Gastrocnemius medialis (tissue), 4 donors: ENCODE results near the gene NR6A1. TPM values are rescaled to one million over a fixed set of nuclear protein-coding genes. Genes with fewer than 3 reads are reported as not detected.

Source experiments
- ATAC-seq, 2 donors: fragments of 150-250 bp; one replicate each; pipeline ENCODE4 v1.9.1; 2016
- DNase-seq, 2 donors: peaks; one replicate each; pipeline ENCODE4 v3.0.0-alpha.2; 2019
- H3K27ac ChIP-seq, 4 donors: fragments of 200-600 bp; sonication (generic); 1 replicate in 1 of 4; 2 replicates in 3 of 4; pipeline ENCODE4 v1.5.1; 2016 to 2018; ENCODE audit warnings: mild to moderate bottlenecking in 2 of 4, moderate library complexity in 1 of 4
- H3K27me3 ChIP-seq, 3 donors: fragments of 200-600 bp; sonication (generic) in 2 of 3; 1 replicate in 1 of 3; 2 replicates in 2 of 3; pipeline versions ENCODE4 v1.5.1 to v1.6.0; 2016 to 2019; ENCODE audit warnings: mild to moderate bottlenecking in 1 of 3, moderate library complexity in 1 of 3
- H3K36me3 ChIP-seq, 2 donors: fragments of 200-600 bp; sonication (generic) in 1 of 2; one replicate each; pipeline ENCODE4 v1.5.1; 2017 to 2018
- H3K4me1 ChIP-seq, 2 donors: fragments of 200-600 bp; sonication (generic) in 1 of 2; one replicate each; pipeline ENCODE4 v1.5.1; 2016 to 2017; ENCODE audit warnings: mild to moderate bottlenecking in 2 of 2
- H3K4me3 ChIP-seq, 4 donors: fragments of 200-600 bp; sonication (generic) in 3 of 4; 1 replicate in 1 of 4; 2 replicates in 3 of 4; pipeline ENCODE4 v1.5.1; 2016 to 2019; ENCODE audit warnings: mild to moderate bottlenecking in 2 of 4
- H3K9me3 ChIP-seq, 3 donors: fragments of 200-600 bp; sonication (generic) in 2 of 3; 1 replicate in 1 of 3; 2 replicates in 2 of 3; pipeline ENCODE4 v1.5.1; 2016 to 2019
- CTCF ChIP-seq, 5 experiments: fragments of 450-650 bp in 3 of 5; fragments of 200-600 bp in 2 of 5; sonication (generic) in 2 of 5; IDR thresholded peaks in 4 of 5; conservative IDR thresholded peaks in 1 of 5; 1 replicate in 4 of 5; 2 replicates in 1 of 5; pipeline ENCODE4 v1.5.1; 2016 to 2019; ENCODE audit warnings: antibody characterized with exemption in 5 of 5, mild to moderate bottlenecking in 3 of 5, moderate library complexity in 3 of 5
- POLR2A ChIP-seq, 2 donors: fragments of 450-650 bp; IDR thresholded peaks; one replicate each; pipeline ENCODE4 v1.6.1; 2017; ENCODE audit warnings: antibody characterized with exemption in 2 of 2, mild to moderate bottlenecking in 2 of 2, moderate library complexity in 2 of 2
- in situ Hi-C, 4 donors: fragments of 200-750 bp; cut with MboI; loops; one replicate each; pipeline versions ENCODE4 v1.15.0 to v1.8.0; 2017; ENCODE audit warnings: low sequenced_read_pairs in 4 of 4
- intact Hi-C: fragments of 100-400 bp; cut with DNase I; formaldehyde crosslinking; loops from one replicate; pipeline ENCODE4 v1.15.1; 2023; ENCODE audit warnings: low total_unique reads
- total RNA-seq, 4 donors: library from RNA; depleted of rRNA; stranded (reverse); fragments of >200 nt; gene quantifications; one replicate each; pipeline versions ENCODE4 v1.1.0 to v1.2.3, GENCODE V29; 2016

The NR6A1 gene
- total RNA-seq, 4 donors from 2014 or later, result 0.58 to 5.6 (median 2.1) TPM

GRCh38 chr9:124720429-124721108 is 50.5 kb downstream of the NR6A1 start:
- H3K9me3 ChIP-seq, result no peaks in the 10 kb centered on the region
- no peaks in the 10 kb centered on the region for H3K36me3 ChIP-seq
- TF ChIP-seq CTCF (IDR thresholded peaks at IDR 0.05 in 4 of 5, conservative IDR thresholded peaks at IDR 0.05 in 1 of 5), result no peak
- TF ChIP-seq POLR2A (IDR thresholded peaks at IDR 0.05), result no peak
- H3K4me1 ChIP-seq, result peaks cover 9 to 14% of the 10 kb centered on the region in 2 donors
- in situ Hi-C loops (no loop called here), intact Hi-C loops (no loop called here)
- no peak overlapping the region for H3K4me3 ChIP-seq
- H3K27me3 ChIP-seq, result no peaks in the 10 kb centered on the region
- no peak for DNase-seq
- ATAC-seq, result no peak
- H3K27ac ChIP-seq, result no peak overlapping the region

GRCh38 chr9:124718928-124719327 is 52.2 kb downstream of the NR6A1 start:
- intact Hi-C loops (no loop called here), in situ Hi-C loops (no loop called here)
- no peaks in the 10 kb centered on the region for H3K27me3 ChIP-seq
- H3K9me3 ChIP-seq, result no peaks in the 10 kb centered on the region
- no peaks in the 10 kb centered on the region for H3K36me3 ChIP-seq
- no peak for DNase-seq
- ATAC-seq, result no peak
- H3K27ac ChIP-seq, result no peak overlapping the region
- H3K4me3 ChIP-seq, result no peak overlapping the region
- TF ChIP-seq POLR2A (IDR thresholded peaks at IDR 0.05) (no peak), CTCF (IDR thresholded peaks at IDR 0.05 in 4 of 5, conservative IDR thresholded peaks at IDR 0.05 in 1 of 5) (no peak)
- H3K4me1 ChIP-seq, result no peaks in the 10 kb centered on the region

GRCh38 chr9:124717597-124717996 is 53.5 kb downstream of the NR6A1 start:
- ATAC-seq (no peak), DNase-seq (no peak)
- Histone ChIP-seq H3K27me3 (no peaks in the 10 kb centered on the region), H3K9me3 (no peaks in the 10 kb centered on the region), H3K36me3 (no peaks in the 10 kb centered on the region), H3K4me3 (no peak overlapping the region), H3K27ac (no peak overlapping the region), H3K4me1 (no peaks in the 10 kb centered on the region)
- in situ Hi-C loops (no loop called here), intact Hi-C loops (no loop called here)
- no peak for TF ChIP-seq POLR2A (IDR thresholded peaks at IDR 0.05)
- no peak for TF ChIP-seq CTCF (IDR thresholded peaks at IDR 0.05 in 4 of 5, conservative IDR thresholded peaks at IDR 0.05 in 1 of 5)

GRCh38 chr9:124716808-124717207 is 54.3 kb downstream of the NR6A1 start:
- in situ Hi-C loops, result no loop called here
- intact Hi-C loops, result no loop called here

More at GRCh38 chr9:124716808-124717207, 54.3 kb downstream of the NR6A1 start:
- TF ChIP-seq POLR2A (IDR thresholded peaks at IDR 0.05) (no peak), CTCF (IDR thresholded peaks at IDR 0.05 in 4 of 5, conservative IDR thresholded peaks at IDR 0.05 in 1 of 5) (no peak)
- H3K36me3 ChIP-seq, result no peaks in the 10 kb centered on the region
- H3K9me3 ChIP-seq, result no peaks in the 10 kb centered on the region
- no peak for DNase-seq
- no peak overlapping the region for H3K27ac ChIP-seq
- H3K4me3 ChIP-seq, result no peak overlapping the region
- ATAC-seq, result no peak
- H3K27me3 ChIP-seq, result no peaks in the 10 kb centered on the region
- no peaks in the 10 kb centered on the region for H3K4me1 ChIP-seq
